ENCODE data around the gene NOC4L. TPM values are rescaled to one million over a fixed set of nuclear protein-coding genes. Genes with fewer than 3 reads are reported as not detected.

NOC4L gene
- total RNA-seq, 1 donor from 2014 or later: 16.5 TPM

- no peak overlapping the region for H3K4me3 ChIP-seq
- no peaks in the 10 kb centered on the region for H3K9me3 ChIP-seq
- ATAC-seq (no peak), DNase-seq (no peak)
- H3K36me3 ChIP-seq: no peaks in the 10 kb centered on the region
- intact Hi-C loops (cut with DNase I): no loop called here
- H3K27ac ChIP-seq: no peak overlapping the region
- H3K27me3 ChIP-seq: no peaks in the 10 kb centered on the region
- H3K4me1 ChIP-seq: peaks cover 18% of the 10 kb centered on the region
- TF ChIP-seq CTCF (IDR thresholded peaks at IDR 0.05): no peak
Observed at GRCh38 chr12:132158677-132159554, 14.7 kb downstream of the NOC4L start.

GRCh38 chr12:132159555-132160003, 15.3 kb downstream of the NOC4L start:
- intact Hi-C loops (cut with DNase I): no loop called here
- H3K36me3 ChIP-seq: no peaks in the 10 kb centered on the region
- no peak for ATAC-seq

GRCh38 chr12:132160016-132160415, 15.8 kb downstream of the NOC4L start:
- TF ChIP-seq CTCF (IDR thresholded peaks at IDR 0.05): no peak
- no peaks in the 10 kb centered on the region for H3K9me3 ChIP-seq
- ATAC-seq (no peak), DNase-seq (no peak)
- no peaks in the 10 kb centered on the region for H3K27me3 ChIP-seq
- H3K36me3 ChIP-seq: no peaks in the 10 kb centered on the region
- H3K4me1 ChIP-seq: peaks cover 13% of the 10 kb centered on the region
- intact Hi-C loops (cut with DNase I): no loop called here
- H3K27ac ChIP-seq: no peak overlapping the region
- H3K4me3 ChIP-seq: no peak overlapping the region

More at GRCh38 chr12:132159555-132160003, 15.3 kb downstream of the NOC4L start:
- Histone ChIP-seq H3K4me3 (no peak overlapping the region), H3K4me1 (peaks cover 13% of the 10 kb centered on the region), H3K27ac (no peak overlapping the region), H3K27me3 (no peaks in the 10 kb centered on the region), H3K9me3 (no peaks in the 10 kb centered on the region)
- DNase-seq: peak; percentile 57
- no peak for TF ChIP-seq CTCF (IDR thresholded peaks at IDR 0.05)

- peak; percentile 33 for DNase-seq
- Histone ChIP-seq H3K36me3 (no peaks in the 10 kb centered on the region), H3K9me3 (no peaks in the 10 kb centered on the region), H3K4me3 (no peak overlapping the region), H3K27ac (no peak overlapping the region), H3K4me1 (peaks cover 13% of the 10 kb centered on the region), H3K27me3 (no peaks in the 10 kb centered on the region)
- no peak for ATAC-seq
- no peak for TF ChIP-seq CTCF (IDR thresholded peaks at IDR 0.05)
- intact Hi-C loops (cut with DNase I): no loop called here
Observed at GRCh38 chr12:132160601-132161035, 16.4 kb downstream of the NOC4L start.

GRCh38 chr12:132161036-132161781, 17.0 kb downstream of the NOC4L start:
- peaks cover 13% of the 10 kb centered on the region for H3K4me1 ChIP-seq
- no peaks in the 10 kb centered on the region for H3K27me3 ChIP-seq
- H3K4me3 ChIP-seq: no peak overlapping the region
- DNase-seq (peak; percentile 36), ATAC-seq (no peak)
- no peaks in the 10 kb centered on the region for H3K9me3 ChIP-seq
- no peaks in the 10 kb centered on the region for H3K36me3 ChIP-seq
- intact Hi-C loops (cut with DNase I): no loop called here
- TF ChIP-seq CTCF (IDR thresholded peaks at IDR 0.05): no peak
- H3K27ac ChIP-seq: no peak overlapping the region
